Fibroblast of lung (primary cell): ENCODE results near the gene FAM110A.

Experiments
- CTCF ChIP-seq, 2 donors: IDR thresholded peaks in 1 of 2; conservative IDR thresholded peaks in 1 of 2; 1 replicate in 1 of 2; 2 replicates in 1 of 2; pipeline ENCODE4 v1.5.1; 2011 to 2012; ENCODE audit warnings: low read length in 2 of 2, control low read depth in 1 of 2, inconsistent platforms in 1 of 2, low read depth in 1 of 2, mild to moderate bottlenecking in 1 of 2
- EZH2 ChIP-seq: IDR thresholded peaks from 2 replicates; pipeline ENCODE4 v1.5.1; 2012; ENCODE audit warnings: low read length, control low read depth, mild to moderate bottlenecking; ENCODE audit errors: missing control alignments

GRCh38 chr20:839015-839414 lies 5.5 kb downstream of the FAM110A start:
- TF ChIP-seq CTCF (conservative IDR thresholded peaks at IDR 0.05 in 1 of 2, IDR thresholded peaks at IDR 0.05 in 1 of 2; ENCODE audit: low read depth in 1 of 2, low read length in 2 of 2) (no peak), EZH2 (no peak)
